ENCODE data around the gene CA12. TPM values are rescaled to one million over a fixed set of nuclear protein-coding genes. Genes with fewer than 3 reads are reported as not detected.
"Not testable (repeated sequence)": the region's sequence is repeated elsewhere in the genome, so short reads cannot be mapped to it uniquely, and the experiment has no call there.

CA12 gene
- total RNA-seq, 1 experiment from 2014 or later = 6.1 TPM

- DNase-seq (ENCODE audit: low read depth) = no peak
Observed at GRCh38 chr15:63337046-63337445, 44.6 kb downstream of the CA12 start.

GRCh38 chr15:63335543-63336240 is 46.0 kb downstream of the CA12 start:
- no peak for DNase-seq (ENCODE audit: low read depth)

- DNase-seq (ENCODE audit: low read depth) = peak; percentile 9
Observed at GRCh38 chr15:63334821-63335220, 46.8 kb downstream of the CA12 start.

GRCh38 chr15:63332367-63333124 is 49.1 kb downstream of the CA12 start:
- DNase-seq (ENCODE audit: low read depth) = peak; percentile 89

- DNase-seq (ENCODE audit: low read depth) = peak; percentile 44
Observed at GRCh38 chr15:63331456-63331855, 50.2 kb downstream of the CA12 start.

- DNase-seq (ENCODE audit: low read depth) = no peak
Observed at GRCh38 chr15:63330926-63331325, 50.7 kb downstream of the CA12 start.

GRCh38 chr15:63329567-63330350 is 51.9 kb downstream of the CA12 start:
- DNase-seq (ENCODE audit: low read depth) = peak; percentile 24

GRCh38 chr15:63327648-63328421 is 53.8 kb downstream of the CA12 start:
- DNase-seq (ENCODE audit: low read depth) = no peak

- DNase-seq (ENCODE audit: low read depth) = no peak
Observed at GRCh38 chr15:63324770-63325169, 56.9 kb downstream of the CA12 start.

- DNase-seq (ENCODE audit: low read depth) = no peak
Observed at GRCh38 chr15:63323798-63324563, 57.7 kb downstream of the CA12 start.

- peak; percentile 27 for DNase-seq (ENCODE audit: low read depth)
Observed at GRCh38 chr15:63322541-63322940, 59.1 kb downstream of the CA12 start.

GRCh38 chr15:63321462-63321861 is 60.2 kb downstream of the CA12 start:
- DNase-seq (ENCODE audit: low read depth) = no peak

- DNase-seq (ENCODE audit: low read depth) = not testable (repeated sequence)
Observed at GRCh38 chr15:63320981-63321380, 60.7 kb downstream of the CA12 start.

GRCh38 chr15:63320446-63320845 is 61.2 kb downstream of the CA12 start:
- not testable (repeated sequence) for DNase-seq (ENCODE audit: low read depth)

GRCh38 chr15:63319065-63319464 is 62.6 kb downstream of the CA12 start:
- no peak for DNase-seq (ENCODE audit: low read depth)

GRCh38 chr15:63318344-63318743 is 63.3 kb downstream of the CA12 start:
- no peak for DNase-seq (ENCODE audit: low read depth)

GRCh38 chr15:63314409-63314808 is 67.2 kb downstream of the CA12 start:
- no peak for DNase-seq (ENCODE audit: low read depth)

- DNase-seq (ENCODE audit: low read depth) = no peak
Observed at GRCh38 chr15:63313825-63314224, 67.8 kb downstream of the CA12 start.

- DNase-seq (ENCODE audit: low read depth) = no peak
Observed at GRCh38 chr15:63312286-63312685, 69.4 kb downstream of the CA12 start.

- DNase-seq (ENCODE audit: low read depth) = no peak
Observed at GRCh38 chr15:63310646-63311045, 71.0 kb downstream of the CA12 start.

GRCh38 chr15:63308947-63309346 is 72.7 kb downstream of the CA12 start:
- no peak for DNase-seq (ENCODE audit: low read depth)
